GM12875 (cell line): ENCODE data around the gene PRDM2.
"Not testable (repeated sequence)": the region's sequence is repeated elsewhere in the genome, so short reads cannot be mapped to it uniquely, and the experiment has no call there.

Experiments
- H3K4me3 ChIP-seq: one replicate; pipeline ENCODE4 v1.5.1; 2011; ENCODE audit warnings: low read depth, low read length, control low read depth
- CTCF ChIP-seq: IDR thresholded peaks from 2 replicates; pipeline ENCODE4 v1.5.1; 2011; ENCODE audit warnings: low read depth, mild to moderate bottlenecking, control low read depth, inconsistent platforms, low read length, moderate library complexity, borderline replicate concordance; ENCODE audit not compliant: insufficient read depth

The PRDM2 gene

DNA sequence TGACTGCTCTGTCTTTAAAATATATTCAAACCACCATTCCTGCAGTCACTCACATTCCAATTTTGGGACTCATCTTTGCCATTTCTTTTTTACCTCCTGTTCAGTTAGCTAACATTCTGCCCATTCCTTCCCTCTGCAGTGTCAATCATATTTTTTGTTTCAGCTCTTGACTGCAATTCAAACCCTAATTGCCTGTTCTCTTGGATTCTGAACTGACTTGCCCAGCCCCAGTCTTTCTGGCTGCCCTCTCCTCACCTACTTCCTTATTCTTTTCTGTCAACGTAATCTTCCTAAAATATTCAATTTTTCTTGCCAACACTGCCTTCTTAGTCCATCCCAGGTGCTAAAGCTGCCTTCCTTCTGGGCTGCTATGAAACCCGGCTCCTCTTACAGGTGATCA, 6.1 kb downstream of the PRDM2 start:
- TF ChIP-seq CTCF = no peak
- no peak overlapping the region for H3K4me3 ChIP-seq

DNA sequence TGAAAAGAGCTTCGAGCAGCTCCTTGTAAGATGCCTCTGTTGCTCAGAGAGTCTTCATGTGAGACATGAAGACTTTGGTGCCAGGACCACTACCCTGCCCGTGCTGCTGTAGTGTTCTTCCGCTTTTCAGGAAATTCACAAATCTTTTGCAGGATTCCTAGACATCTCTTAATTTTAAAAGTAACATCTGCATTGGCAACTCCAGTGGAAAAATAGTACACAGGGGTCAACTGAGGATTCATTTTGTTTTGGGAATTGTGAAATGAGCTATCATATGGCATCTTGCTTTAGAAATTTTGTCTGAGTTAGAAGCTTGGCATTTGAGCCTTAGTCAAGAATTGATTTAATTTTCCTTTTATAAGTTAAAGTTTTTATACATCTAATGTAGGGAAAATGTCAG, 7.2 kb downstream of the PRDM2 start:
- TF ChIP-seq CTCF = no peak
- H3K4me3 ChIP-seq = no peak overlapping the region

DNA sequence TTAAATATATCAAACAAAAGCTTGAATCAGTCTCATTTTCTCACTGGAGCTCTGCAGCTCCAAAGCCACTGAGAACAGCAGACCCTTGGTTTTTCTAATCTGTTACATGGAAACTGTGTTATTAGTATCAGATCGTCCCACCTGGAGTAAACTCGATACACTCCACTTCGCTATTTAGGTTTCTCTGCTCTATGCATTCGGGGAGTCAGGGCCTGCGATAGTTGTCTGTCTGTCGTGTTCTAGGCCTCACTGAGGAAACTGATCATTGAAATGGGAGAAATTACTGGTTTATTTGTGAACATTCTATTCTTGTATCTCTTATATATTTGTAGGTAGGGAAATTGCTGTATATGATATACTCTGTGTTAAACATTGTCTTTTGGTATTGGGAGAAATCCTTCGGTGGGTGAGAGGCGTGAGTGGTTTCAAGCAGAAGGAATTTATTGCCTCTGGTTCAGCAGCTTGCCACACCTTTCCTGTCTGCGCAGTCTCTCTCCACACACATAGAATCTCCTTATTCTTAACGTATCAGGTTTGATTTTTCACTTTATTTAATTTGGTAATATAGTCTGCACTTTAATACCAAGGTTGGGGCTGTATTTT, 8.5 kb downstream of the PRDM2 start:
- no peak for TF ChIP-seq CTCF
- H3K4me3 ChIP-seq = no peak overlapping the region

DNA sequence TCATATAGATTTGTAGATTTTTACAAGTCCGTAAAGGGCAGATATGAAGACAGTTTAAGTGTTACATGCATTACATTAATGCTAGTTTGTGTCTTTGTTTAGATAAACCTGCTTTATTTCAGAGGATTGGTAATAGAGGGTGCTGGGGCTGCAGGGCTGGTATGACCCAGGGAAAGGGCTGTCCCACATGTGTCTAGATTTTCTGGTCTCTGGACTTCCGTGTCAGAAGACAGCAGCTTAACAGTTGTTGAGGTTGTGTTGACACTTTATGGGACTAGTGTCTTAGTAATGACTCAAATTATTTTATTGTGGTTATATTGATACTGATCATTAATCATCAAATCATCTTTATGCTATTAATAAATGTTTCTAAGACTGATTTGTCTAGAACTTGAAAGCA, 10.1 kb downstream of the PRDM2 start:
- TF ChIP-seq CTCF = no peak

GRCh38 chr1:13714851-13715250, 14.9 kb downstream of the PRDM2 start:
- TF ChIP-seq CTCF = no peak
- H3K4me3 ChIP-seq = no peak overlapping the region

More for the DNA sequence above, 10.1 kb downstream of the PRDM2 start:
- no peak overlapping the region for H3K4me3 ChIP-seq

DNA sequence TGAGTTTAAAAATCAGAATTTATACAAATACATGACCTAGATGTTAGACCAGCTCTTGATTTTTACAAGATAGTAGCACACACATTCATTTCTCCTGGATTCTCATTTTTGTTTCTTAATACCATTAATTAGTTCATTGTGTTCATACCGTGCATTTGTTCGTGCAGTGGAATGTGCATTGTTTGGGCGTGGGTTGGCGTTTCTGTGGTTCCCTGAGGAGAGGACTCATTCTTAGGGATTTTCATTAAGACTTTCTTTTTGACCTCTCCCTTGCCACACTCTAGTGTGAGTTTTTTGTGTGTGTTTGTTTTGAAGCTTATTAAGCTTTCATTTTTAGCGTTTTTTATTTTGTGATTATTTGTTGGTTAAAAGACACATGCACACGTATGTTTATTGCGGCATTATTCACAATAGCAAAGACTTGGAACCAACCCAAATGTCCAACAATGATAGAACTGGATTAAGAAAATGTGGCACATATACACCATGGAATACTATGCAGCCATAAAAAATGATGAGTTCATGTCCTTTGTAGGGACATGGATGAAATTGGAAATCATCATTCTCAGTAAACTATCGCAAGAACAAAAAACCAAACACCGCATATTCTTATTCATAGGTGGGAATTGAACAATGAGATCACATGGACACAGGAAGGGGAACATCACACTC, 15.8 kb downstream of the PRDM2 start:
- H3K4me3 ChIP-seq = not testable (repeated sequence)

DNA sequence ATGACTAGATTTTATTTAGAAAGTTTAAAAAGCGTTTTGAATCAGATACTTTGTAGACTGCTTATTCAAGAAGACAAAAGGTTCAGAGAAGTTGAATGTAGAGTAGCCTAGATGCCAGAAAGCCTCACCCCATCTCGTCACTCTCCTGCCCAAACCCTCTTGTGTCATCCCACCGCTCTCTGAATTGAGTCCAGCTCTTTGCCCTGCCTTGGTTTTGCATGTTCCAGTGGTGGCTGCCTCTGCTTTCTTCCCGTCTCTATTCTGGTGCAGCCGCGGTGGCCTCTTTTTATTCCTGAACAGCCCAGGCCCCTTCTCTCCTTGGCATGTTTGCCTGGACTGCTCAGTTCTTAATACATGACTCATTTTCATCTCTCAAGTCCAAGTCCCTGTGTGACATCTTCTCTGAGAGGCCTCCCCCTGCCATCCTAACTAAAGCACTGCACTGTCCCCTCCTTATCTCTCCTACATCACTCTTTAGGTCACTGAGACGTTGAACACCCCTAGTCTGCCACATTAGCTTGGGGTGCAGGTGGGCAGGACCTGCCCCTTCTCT, 22.9 kb downstream of the PRDM2 start:
- no peak overlapping the region for H3K4me3 ChIP-seq
- TF ChIP-seq CTCF = no peak

DNA sequence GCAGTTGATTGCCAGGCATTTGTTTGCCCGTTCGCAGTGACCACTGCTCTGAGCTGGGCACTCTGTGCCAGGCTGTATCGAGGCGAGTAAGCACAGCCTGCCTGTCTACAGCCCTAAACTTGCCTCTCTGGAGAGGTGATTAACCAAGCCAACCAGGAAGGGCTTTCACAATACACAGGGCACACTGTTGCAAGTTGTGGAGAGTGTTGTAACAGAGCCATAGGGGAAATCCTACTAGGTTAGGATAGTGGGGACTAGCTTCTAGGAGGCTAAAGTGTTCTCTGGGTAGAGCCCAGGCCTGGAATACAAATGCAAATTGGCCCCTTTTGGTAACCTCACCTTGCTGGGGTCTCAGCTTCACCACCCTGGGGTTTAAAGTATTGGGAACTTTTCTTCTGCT, 23.8 kb downstream of the PRDM2 start:
- no peak overlapping the region for H3K4me3 ChIP-seq
- no peak for TF ChIP-seq CTCF
